CD4-positive, alpha-beta T cell treated with Interleukin-2 at 100 ng/mL for 4 hours (primary cell): ENCODE results near the gene HLA-G.
A peak's percentile ranks its signal among the peaks of the same experiment; 100 is the strongest.

ENCODE experiments used
- DNase-seq: peaks from one replicate; pipeline ENCODE4 v3.0.0-alpha.2; 2020; ENCODE audit warnings: low spot score

Gene HLA-G

DNA sequence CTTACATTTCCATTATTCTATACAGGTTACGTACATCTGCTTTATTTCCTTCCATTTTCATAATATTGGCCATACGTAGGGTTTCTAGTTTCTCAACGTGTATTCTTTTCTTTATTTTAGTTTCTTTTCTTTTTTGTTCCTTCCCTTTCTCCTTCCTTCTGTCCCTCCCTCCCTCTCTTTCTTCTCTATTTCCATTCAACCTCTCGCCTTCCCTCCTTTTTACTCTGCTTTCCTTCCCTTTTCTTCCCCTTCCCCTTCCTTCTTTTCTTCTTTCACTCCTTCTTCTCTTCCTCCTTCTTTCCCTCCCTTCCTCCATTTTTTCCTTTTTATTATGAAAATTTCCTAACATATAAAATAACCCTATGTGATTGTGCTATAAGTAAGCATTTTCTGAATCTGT, 8.7 kb upstream of the HLA-G start:
- no peak for DNase-seq

DNA sequence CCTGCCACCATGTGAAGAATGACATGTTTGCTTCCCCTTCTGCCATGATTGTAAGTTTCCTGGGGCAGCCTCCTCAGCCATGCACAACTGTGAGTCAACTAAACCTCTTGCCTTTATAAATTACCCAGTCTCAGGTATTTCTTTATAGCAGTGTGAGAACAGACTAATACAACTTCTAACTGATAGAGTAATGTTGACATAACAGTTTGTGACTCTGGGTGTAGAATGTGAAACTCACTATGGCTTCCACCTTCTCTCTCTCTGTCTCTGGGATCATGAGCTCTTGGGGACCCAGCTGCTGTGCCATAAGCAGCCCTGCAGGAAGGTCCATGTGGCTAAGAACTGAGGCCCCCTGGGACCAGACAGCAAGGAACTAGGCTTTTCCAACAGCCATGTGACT, 3.5 kb upstream of the HLA-G start:
- DNase-seq: no peak

DNA sequence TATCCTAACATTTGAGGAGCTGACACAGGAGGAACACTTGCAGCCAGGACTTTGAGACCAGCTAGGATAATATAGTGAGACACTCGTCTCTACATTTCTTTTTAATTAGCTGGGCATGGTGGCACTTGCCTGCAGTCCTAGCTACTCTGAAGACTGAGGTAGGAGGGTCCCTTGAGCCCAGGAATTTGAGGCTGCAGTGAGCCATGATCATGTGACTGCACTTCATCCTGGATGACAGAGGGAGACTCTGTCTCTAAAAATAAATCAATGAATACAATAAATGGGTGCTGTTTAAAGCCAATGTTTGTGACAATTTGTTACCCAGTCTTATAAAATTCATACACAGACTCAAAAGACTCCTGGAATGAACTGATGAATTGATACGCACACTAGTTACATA, 1.8 kb upstream of the HLA-G start:
- no peak for DNase-seq

DNA sequence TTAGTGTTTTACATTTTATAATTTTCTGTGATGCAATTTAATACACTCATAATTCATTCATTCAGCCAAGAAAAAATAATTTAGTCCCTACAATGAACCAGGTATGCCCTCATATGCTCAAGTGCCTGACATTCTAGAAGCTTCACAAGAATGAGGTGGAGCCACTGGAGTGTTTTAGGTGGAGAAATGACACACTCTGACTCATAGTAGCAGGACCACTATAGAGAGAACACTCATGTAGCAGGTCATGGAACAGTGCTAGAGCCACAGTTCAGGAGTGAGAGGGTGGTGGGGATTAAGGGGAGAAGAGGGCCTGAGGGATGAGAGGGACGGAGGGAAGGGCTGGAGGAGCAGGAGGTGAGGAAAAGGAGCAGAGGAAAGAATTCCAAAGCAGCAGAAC, 1.4 kb upstream of the HLA-G start:
- DNase-seq: no peak

DNA sequence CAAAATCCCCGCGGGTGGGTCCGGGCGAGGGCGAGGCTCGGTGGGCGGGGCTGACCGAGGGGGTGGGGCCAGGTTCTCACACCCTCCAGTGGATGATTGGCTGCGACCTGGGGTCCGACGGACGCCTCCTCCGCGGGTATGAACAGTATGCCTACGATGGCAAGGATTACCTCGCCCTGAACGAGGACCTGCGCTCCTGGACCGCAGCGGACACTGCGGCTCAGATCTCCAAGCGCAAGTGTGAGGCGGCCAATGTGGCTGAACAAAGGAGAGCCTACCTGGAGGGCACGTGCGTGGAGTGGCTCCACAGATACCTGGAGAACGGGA, 809 bp downstream of the HLA-G start:
- peak; percentile 14 for DNase-seq

DNA sequence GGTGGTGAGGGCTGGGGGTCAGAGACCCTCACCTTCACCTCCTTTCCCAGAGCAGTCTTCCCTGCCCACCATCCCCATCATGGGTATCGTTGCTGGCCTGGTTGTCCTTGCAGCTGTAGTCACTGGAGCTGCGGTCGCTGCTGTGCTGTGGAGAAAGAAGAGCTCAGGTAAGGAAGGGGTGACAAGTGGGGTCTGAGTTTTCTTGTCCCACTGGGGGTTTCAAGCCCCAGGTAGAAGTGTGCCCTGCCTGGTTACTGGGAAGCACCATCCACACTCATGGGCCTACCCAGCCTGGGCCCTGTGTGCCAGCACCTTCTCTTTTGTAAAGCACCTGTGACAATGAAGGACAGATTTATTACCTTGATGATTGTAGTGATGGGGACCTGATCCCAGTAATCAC, 2.1 kb downstream of the HLA-G start:
- no peak for DNase-seq

DNA sequence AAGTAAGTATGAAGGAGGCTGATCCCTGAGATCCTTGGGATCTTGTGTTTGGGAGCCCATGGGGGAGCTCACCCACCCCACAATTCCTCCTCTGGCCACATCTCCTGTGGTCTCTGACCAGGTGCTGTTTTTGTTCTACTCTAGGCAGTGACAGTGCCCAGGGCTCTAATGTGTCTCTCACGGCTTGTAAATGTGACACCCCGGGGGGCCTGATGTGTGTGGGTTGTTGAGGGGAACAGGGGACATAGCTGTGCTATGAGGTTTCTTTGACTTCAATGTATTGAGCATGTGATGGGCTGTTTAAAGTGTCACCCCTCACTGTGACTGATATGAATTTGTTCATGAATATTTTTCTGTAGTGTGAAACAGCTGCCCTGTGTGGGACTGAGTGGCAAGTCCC, 2.8 kb downstream of the HLA-G start:
- DNase-seq: no peak

DNA sequence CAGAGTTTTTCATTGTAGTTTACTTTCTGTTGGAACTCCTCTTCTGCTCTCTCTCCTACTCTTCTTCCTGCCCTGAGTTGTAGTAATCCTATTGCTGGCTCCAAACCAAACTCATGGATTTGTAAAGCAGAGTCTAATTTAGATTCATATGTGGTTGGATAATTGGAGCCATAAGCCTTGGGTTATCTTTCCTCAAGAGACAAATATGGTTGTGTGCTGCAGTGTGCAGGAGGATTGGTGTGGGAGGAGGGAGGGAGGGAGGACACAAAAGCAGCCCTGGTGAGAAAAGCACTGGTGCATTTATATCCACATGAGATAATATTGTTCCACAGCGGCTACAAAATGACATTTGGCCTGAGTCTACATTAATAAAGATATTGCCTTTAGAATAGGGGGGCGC, 4.2 kb downstream of the HLA-G start:
- no peak for DNase-seq

DNA sequence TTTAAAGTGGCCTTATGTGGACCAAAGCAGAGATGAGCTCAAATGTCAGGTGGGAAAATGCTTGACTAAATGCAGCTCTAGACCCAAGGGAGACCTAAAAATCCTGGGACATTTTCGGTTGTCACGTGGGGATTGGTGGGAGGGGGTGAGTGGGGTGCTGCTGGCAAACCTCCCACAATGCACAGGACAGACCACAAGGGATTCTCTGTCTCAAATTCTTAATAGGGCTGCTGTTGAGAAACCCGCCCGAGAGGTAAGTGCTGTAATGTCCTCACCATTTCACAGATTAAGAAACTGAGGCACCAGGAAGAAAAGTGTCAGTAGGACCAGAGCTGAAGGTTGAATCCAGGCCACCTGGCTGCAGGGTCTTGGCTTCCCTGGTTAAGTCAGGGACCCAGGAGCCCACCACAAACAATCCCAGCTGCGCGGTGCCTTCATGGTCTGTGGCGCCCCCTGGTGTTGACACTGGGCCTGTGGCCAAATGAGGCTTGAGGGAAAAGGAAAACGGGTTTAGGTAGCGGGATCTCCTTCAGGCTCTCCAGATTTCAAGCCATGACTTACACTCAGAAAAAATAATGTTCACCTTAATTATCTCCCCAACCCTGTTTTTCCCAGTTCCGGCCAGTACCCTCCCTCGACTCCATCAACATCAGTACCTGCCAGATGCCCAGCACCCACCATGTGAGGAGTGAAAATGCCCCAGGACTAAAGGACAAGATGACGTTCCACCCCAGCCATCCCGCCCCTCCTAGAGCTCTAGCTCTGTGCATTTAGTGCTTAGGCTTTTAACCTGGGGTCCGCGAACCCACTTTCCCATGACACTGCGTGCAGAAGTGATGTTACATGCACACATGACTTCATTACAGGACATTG, 7.2 kb downstream of the HLA-G start:
- peak; percentile 57 for DNase-seq

DNA sequence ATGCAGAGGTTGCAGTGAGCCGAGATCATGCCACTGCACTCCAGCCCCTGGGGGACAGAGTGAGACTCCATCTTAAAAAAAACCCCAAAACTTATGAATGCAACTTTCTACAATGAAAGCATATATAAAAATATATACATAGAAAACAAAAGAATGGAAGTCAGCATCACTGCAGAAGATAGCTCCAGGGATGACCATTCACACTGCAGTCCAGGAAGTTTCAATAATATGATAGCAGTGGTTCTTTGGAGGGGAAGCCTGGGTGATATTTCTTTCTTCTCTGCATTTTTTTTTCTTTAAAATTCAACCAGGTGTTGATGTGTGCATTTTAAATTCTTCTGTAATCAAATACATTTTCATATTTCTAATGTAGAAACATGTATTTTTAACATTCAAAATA, 12.3 kb downstream of the HLA-G start:
- no peak for DNase-seq

DNA sequence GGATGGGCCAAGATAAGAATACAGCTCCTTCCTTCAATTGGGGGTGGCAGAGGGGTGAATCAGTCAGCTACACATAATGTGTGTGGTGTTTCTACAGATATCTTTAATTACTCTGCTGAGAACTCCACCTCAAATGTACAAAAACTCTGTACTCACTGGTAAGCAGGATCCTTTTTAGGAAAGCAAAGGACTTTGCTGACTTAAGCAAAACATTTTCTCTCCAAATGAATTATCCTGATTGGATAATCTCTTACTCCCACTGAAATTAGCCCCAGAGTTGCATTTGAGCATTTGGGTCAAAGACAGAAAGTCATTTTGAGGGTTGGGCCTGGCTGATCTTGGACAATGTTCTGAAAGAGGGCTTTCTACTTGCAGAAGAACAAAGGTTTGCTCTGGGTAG, 13.4 kb downstream of the HLA-G start:
- no peak for DNase-seq

DNA sequence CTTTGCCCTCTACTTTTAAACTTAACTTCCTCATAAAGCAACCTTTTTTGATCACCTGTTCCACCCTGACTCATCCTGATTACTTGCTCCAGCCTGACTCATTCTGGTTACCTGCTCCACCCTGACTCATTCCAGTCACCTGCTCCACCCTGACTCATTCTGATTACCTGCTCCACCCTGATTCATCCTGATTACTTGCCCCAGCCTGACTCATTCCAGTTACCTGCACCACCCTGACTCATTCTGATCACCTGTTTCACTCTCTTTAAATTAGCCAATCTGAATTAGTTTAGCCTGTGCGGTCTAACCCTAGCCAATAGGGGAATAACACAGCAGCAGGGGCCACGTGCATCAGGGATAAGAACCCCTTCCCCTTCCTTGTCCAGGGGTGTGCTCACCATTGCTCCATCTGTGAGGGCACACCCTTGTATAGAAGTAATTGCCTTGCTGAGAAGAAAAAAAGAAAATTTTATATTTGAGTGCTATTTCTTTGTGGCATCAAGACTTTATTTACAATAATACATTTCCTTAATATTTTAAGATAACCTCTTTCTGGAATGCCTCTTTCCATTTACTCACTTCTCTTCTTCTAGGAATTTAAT, 17.9 kb downstream of the HLA-G start:
- DNase-seq: peak; percentile 65

DNA sequence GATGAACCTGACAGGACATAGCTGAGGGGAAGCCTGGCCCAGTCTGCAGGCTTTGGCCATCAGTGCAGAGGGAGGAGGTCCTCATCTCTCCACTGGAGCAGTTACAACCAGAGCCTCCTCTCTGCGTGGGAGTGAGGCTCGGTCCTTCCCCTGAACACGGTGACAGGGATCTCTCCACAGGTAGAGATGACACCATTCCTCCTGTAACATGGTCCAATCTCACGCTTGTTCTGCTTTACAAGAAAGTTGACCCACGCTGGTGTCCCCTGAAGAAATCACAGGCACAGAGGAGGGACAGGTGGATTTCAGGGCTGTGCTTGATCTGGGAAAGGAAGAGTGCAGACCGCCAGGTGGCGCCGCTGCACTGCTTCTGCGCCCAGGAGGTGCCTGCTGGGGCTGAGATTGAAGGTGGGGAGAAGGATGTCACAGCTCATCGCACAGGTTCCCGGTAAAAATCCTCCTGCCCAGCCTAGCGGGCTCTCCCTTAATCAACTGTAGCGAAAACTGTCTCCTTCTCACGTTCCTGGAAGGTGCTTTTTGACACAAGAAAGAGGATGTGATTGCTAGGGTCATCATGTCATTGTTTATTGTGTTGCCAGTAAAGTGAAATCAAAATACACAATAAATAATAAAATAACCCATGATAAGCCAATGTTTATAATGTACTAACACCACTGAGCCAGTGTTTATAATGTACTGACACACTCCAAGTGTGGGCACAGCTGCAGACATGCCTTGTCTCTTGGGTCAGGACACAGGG, 20.4 kb downstream of the HLA-G start:
- DNase-seq: peak; percentile 87

DNA sequence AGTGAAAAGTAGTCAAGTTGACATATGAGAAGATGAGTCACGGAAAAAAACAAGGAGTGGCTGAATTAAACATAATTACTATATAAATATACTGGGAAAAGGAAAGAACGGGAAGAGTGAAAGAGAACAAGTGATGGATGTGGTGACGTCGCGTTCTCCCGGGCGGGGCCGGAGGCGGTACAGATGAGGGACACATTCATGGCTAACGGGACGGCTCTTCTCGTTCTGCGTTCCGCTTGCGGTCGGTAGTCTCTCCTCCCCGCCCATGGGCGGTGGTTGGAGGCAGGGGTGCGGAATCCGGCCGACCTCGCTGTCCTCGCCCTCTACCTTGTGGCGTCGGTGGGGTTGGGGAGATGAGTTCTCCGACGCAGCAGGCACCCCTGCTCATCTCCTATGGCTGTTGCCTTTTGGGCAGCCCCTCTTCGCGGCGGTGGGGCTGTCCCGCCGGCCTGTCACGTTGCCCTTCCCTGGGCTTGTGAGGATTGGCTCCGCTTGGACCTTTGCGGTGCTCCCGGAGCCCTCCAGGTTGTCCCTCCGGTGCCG, 22.5 kb downstream of the HLA-G start:
- DNase-seq: no peak

DNA sequence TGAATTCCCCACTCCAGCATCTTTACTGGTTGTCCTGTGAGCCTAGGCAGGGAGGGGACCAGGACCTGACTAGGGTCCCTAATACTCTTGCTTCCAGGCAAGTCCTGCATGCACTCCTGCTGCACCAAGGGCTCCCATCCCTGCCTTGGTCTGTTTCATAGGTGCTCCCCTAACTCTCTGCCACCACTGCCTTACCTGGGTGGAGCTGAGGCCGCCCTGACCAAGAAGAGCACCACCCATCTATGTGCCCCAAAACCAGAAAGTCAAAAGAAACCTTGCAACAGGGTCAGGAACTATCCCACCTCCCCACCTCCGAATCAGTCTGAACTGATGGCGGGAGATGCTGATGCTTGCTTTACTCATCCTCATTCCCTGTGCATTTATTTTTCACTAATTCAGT, 23.6 kb downstream of the HLA-G start:
- DNase-seq: no peak

DNA sequence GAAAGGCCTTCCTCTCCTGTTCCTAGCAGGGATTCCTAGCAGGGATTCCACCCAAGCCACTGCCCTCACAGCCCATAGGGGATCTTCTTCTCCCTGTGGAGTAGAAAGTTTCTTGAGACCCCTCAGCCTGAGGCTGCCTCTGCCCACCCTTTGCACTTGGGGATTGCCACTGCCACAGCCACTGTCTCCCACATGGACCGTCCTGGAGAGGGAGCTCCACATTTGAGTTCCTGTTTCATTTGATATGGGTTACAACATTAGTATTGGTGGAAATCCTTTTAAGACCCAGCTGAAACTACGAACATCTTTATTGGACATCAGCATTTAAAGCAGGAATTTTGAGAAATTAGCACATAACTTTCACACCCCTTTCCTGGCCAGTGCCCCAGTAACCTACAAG, 25.6 kb downstream of the HLA-G start:
- DNase-seq: no peak

DNA sequence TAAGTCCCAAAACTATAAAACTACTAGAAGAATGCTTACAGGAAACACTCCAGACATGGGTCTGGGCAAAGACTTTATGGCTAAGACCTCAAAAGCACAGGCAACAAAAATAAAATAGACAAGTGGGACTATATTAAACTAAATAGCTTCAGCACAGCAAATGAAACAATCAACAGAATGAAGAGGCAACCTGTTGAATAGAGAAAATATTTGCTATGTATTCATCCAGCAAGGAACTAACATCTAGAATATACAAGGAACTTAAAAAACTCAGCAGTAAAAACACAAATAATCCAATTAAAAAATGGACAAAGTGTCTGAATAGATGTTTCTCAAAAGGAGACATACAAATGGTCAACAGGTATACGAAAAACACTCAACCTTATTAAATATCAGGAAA, 30.4 kb downstream of the HLA-G start:
- no peak for DNase-seq

DNA sequence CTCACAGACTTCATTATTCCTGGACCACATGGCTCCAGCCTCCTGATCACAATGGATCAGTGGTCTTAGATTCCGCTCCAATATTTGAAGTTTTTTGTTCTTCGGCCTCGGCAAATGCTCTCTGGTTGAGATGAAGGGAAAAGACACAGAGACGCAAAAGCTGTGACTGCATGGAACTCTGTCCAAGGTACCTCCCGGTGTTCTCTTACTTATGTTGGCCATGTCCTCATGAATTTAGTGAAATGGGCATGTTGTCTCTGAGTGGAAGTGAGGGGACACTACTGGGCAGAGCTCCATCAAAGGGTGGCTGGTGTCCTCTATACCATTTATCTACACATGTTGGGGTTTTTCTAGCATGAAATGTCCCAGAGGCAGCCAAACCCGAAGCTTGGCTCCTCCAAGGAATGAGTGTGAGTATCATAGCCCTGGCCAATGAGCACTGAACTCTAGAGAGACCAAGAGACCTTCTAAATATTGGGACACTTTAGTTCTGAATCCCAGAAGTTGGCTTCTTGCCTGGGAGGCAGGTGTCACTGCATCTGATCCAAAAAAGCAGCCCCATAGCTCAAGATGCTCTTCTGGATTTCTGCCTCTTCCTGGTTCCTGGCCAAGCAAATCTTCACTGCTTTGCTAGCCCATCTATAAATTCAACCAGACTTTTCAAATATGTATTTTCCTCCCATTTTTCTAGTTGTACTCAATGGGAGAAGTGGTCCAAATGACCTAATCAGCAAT, 34.1 kb downstream of the HLA-G start:
- no peak for DNase-seq

DNA sequence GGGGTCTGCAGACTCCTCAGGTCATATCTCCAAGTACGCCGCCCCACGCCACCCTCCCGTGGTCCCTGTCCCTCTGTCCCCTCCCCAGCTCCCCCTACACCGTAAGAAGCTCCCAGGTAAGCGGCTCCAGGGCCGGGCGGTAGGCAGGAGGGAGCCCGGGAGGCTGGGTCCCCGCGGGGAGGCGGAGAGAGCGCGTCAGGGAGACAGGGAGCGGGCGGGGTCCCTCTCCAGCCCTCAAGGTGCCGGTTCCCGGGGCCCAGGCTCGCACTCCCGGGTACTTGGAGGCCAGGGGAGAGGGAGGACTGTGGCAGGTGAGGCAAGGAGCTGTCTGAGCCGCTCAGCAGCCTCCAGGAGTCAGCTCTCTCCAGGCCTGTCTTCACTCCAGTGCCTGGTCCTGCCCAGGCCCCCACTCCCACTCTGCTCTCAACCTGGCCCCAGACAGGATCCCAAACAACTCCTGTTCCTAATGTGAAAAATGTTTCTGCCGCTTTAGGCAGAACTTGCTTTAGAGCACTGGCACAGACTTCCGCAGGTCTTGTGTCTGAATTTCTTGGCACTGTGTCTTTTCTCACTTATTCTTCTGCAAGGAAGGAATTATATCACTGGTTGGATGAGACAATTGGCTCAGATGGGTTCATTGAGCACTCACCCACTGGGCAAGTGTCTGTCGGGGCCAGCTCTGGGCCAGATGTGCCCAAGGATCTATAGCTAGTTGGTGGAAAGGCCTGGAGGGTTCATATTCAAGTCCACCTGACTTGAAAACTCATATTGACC, 36.6 kb downstream of the HLA-G start:
- DNase-seq: no peak

DNA sequence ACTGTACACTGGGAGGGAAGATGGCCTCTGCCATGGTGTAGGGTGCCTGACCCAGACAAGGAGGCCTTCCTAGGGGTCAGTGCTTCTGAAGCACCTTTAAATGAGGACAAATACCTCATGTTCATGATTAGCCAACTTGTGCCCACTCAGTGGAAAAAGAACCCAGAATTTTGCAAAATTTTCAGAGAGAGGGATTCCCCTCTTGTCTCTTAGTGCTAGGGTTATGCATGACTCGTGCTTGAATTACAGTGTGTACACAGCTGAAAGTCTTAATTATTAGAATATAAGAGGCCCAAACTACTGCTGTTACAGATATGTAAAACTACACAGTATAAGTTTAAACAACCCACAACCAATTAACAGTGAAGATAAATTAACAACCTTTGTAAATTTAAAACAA, 38.0 kb downstream of the HLA-G start:
- no peak for DNase-seq

DNA sequence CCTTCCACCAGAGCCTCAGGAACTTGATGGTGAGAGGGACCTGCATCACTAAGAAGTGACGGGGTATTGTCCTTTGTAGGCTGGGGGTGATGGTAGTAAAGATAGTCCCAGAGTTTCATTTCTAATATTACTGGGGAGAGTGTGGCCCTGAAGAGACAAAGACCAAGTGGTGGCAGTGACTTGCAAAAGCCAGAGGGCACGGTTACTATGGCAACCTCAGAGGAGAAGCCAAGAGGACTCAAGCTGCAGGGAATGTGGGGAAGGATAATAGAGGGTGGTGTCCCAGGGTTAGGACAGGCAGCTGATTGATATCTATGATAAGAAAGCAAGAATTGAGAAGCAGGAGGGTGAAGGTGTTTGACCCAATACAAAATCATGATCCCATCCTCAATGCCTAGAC, 42.5 kb downstream of the HLA-G start:
- no peak for DNase-seq

DNA sequence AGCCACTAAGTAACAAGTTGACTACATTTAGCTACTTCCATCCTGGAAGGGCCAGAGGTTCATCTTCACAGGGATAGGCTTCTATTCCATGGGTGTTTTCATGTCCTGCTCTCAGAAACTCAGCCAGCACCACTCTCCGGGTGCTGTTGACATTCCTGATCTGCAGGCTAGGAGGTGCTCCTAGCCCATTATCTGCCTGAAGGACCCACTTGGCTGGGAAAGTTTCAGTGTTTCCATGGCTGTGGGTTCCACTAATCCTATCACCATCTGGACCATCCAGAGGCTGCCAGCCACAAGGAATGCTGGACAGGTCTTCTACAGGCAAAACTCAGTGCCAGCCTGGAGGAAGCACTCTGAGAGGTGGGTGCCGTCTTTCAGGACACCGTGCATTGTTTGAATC, 45.2 kb downstream of the HLA-G start:
- DNase-seq: no peak
